ENCODE data around the gene NTN4.
"Not testable (repeated sequence)": the region's sequence is repeated elsewhere in the genome, so short reads cannot be mapped to it uniquely, and the experiment has no call there.

NTN4 gene

DNA sequence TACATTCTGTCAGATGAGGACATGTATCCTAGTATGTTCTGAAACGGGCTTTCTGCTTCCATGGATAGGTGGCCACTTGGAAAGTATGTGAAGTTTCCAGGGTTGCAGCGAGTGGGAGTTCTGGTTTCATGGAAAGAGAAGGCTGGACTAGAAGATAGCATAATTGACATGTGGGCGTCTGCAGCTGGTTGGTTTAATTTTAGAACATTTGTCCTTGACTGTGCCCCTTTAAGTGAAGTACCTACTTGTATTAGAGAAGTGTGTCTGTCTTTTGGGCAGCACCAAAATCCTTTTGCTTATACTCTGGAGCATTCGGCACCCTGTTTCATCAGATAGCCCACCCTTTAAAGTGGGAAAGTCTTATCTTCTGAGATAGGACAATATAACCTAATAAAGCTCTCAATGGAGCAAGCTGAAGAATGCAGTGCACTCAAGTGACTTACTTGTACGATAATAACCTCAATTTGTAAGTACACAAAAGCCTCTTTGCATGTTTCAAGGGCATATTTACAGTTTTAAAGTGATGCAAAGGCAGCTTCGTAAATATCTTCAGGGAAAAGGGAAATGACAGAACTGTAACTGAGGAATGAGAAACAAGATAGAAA, 35.2 kb downstream of the NTN4 start:
- DNase-seq (ENCODE audit: low read depth, low spot score): no peak

DNA sequence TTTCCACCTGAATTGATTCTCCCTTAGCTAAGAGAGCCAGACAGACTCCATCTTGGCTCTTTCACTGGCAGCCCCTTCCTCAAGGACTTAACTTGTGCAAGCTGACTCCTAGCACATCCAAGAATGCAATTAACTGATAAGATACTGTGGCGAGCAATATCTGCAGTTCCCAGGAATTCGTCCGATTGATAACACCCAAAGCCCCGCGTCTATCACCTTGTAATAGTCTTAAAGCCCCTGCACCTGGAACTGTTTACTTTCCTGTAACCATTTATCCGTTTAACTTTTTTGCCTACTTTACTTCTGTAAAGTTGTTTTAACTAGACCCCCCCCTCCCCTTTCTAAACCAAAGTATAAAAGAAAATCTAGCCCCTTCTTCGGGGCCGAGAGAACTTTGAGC, 44.5 kb downstream of the NTN4 start:
- DNase-seq (ENCODE audit: low read depth, low spot score): not testable (repeated sequence)

DNA sequence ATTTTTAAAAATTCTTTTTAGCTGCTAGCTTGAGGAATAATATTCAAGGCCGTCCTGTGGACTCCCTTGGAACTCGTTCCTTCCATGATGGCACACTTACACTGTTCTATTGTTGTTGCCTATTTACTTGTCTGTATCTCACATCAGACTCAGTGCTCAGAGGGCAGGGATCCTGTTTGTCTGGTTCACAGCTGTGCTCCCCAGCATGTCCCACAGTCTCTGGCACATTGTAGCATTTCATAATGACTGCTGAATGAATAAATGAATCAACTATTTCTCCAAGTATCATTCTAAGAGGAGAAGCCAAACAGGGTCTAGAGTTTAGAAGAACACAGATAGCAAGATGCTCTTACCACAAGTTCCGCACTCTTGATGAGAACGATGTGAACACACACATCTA, 48.0 kb downstream of the NTN4 start:
- DNase-seq (ENCODE audit: low read depth, low spot score): no peak

DNA sequence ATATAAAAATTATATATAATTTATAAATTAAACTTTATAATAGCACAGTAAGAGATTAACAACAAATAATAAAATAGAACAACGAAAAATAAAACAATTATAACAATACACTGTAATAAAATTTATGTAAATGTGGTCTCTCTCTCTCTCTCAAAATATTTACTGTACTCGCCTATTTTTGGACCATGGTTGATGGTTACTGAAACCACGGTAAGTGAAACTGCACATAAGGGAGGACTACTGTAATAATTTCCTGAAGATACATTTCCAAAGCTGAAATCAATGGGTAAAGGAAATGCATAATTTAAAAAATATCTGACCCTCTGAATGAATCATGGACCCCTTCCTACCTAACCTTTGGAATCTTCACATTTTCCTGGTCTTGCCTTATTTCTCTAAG, 48.9 kb downstream of the NTN4 start:
- no peak for DNase-seq (ENCODE audit: low read depth, low spot score)

DNA sequence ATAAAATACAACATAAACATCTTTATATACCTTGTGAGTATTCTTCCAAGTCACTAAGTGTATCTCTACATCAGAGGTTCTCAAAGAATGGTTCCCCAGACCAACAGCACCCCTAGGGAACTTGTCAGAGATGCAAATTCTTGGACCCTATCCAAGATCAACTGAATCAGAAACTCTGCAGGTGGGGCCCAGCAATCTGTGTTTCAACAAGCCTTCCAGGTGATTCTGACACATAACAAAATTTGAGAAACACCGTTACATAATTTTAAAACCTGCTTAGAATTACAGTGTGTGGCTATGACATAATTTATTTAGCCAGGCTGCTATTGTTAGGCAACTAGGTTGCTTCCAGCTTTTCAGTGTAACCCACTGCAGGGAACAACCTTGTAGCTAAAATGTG, 49.8 kb downstream of the NTN4 start:
- no peak for DNase-seq (ENCODE audit: low read depth, low spot score)

DNA sequence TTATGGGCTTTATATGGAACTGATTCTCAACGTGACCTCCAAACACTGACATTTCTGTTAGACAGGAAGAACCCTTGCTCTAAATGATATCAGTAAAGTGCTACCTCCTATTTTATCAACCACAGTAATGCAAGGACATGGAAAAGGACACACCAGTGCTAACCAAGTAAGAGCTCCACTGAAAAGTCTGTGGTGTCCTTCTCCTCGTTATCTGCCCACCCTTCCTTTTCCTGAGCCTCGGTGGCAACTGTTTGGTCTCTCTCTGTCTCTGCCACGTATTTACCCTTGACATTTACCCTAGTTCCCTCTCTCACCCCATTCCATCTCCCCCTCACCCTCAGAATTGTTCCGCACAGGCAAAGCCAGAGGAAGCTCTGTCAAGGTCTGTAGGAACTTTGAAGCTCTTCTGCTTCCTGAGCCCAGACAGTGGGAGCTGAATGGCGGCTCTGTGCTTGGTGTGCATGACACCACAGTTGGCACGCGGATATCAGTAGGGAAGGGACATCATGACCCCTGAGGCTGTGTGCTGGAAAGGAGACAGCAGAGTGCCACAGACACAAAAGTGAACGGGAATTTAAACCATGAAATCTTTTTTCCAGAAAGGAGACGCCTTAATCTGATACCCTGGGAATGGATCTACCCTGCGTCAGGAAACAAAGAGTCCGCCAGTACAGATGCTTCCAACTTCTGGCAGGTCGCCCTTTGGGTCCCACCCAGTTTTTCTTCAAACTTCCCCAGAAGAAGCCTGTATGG, 50.8 kb downstream of the NTN4 start:
- DNase-seq (ENCODE audit: low read depth, low spot score): no peak

DNA sequence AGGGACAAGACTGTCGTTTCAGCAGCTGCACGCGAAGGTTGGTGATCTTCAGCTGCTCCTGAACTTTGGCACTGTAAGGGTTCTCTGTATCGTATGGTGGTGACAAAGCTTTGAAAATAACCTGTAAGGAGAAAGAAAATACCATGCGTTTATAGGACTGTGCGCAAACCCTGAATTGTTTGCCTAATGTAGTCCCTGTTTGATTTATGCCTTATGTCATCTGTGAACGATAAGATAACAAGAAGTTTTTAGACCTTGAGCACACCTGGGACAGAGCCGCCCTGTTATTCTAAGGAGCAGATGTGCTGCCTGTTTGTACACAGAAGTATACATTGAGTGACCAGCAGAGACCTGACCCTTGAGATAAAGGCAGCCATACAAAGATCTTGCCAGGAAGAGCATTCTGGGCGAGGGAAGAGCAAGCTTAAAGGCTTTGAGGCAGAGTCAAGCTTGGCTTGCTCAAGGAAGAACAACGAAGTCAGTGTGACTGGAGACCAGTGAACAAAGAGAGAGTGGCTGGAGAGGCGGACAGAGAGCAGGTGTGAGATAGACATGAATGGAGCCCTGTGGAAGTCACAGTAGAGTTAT, 52.4 kb downstream of the NTN4 start:
- no peak for DNase-seq (ENCODE audit: low read depth, low spot score)

DNA sequence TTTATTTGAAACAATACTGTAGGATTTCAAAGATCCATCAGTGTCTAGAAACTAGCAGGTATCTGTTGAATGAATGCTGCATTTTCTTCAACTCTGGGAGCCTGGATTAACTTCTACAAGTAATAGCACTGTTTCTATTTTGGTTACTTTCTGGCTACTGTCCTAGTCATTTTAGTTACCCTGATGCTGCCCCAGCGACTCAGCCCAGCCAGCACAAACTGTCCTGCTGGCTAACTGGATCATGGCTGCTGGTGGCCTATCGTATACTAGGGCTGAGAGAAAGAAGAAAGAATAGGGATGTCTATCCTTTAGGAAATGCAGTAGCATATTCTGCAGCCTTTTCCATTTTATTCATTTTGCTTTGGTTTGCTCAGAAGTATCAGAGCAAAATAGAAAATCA, 53.9 kb downstream of the NTN4 start:
- no peak for DNase-seq (ENCODE audit: low read depth, low spot score)

DNA sequence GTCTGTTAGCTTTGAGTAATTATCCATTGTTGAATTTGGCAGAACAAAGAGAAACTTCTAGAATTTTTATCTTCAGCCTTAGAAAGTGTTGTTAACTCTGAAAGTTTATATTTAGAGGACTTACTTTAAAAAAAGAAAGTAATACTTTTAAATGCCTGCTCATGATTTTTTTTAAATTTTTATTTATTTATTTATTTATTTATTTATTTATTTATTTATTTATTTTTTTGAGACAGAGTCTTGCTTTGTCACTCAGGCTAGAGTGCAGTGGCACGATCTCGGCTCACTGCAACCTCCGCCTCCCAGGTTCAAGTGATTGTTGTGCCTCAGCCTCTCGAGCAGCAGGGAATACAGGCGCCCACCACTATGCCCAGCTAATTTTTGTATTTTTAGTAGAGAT, 54.8 kb downstream of the NTN4 start:
- DNase-seq (ENCODE audit: low read depth, low spot score): not testable (repeated sequence)

DNA sequence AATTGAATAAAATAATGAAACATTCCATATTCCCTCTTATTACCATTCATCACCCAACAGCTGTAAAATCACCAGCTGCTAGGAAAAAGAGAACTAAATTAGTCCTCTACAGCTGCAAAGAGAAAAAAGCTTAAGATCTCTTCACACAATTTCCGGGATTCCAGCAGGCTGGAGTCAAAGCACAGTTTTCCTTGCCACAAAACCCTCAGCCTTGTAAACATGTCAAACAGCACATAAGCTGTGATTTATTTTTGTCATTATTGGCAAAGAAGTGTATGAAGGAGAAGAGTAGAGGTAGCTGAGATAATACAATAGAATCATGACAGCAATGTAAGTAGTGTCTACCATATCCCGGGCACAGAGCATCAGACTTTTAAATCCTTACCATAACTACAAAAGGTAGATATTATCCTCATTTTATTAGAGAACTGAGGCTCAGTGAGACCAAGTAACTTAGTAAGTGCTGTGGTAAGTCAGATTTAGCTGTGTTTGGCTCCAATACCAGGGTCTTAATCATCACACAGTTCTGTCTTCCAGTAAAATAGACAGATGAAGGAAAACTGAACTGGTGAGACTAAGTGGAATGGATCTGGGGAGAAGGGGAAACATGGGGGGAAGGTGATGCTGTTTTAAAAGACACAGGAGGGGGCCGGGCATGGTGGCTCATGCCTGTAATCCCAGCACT, 57.3 kb downstream of the NTN4 start:
- DNase-seq (ENCODE audit: low read depth, low spot score): no peak

DNA sequence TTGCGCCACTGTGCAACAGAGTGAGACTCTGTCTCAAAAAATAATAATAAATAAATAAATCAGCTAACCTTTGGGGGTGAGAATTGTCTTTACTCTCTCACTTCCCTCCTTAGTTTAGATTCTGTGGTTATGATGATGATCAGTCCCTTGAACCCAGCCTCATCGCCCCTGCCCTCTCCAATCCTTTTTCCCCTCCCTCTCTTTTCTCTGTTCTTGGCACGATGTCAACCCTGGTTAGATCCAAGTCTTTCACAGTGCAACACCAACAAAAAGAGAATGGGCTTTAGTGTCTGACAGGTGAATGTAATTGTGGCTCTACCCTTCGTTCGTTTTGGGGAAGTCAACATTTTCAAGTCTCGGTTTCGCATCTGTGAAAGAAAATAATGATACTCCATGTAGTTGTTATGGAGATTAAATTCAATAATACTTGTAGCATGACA, 59.0 kb downstream of the NTN4 start:
- no peak for DNase-seq (ENCODE audit: low read depth, low spot score)

DNA sequence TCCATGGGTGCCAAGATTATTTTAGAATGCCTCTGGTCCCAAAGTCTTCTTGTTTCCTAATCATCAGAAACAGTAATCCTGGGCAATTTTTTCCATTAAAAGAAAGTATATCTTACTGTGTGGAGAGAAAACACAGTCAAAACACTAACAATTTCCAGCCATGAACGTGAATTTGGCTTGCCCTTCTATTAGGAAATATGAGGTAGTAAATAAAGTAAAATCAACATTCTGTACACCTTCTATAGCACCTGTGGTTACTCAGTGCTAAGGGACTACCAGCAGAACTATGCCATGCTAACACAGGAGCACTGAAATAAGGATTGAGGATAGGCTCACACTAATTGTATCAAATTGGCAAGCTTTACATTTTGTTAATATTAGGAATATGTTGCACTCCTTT, 60.1 kb downstream of the NTN4 start:
- no peak for DNase-seq (ENCODE audit: low read depth, low spot score)

DNA sequence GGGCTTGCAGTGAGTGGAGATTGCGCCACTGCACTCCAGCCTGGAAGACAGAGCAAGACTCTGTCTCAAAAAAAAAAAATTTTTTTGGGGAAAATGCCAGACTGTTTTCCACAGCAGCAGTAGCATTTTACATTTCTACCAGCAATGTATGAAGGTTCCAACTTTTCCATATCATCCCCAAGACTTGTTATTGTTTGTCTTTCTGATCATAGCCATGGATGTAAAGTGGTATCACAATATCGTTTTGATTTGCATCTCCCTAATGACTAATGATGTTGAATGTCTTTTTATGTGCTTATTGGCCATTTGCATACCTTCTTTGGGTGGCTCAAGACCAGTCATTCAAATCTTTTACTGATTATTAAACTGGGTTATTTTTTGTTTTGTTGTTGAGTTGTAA, 63.7 kb downstream of the NTN4 start:
- no peak for DNase-seq (ENCODE audit: low read depth, low spot score)

DNA sequence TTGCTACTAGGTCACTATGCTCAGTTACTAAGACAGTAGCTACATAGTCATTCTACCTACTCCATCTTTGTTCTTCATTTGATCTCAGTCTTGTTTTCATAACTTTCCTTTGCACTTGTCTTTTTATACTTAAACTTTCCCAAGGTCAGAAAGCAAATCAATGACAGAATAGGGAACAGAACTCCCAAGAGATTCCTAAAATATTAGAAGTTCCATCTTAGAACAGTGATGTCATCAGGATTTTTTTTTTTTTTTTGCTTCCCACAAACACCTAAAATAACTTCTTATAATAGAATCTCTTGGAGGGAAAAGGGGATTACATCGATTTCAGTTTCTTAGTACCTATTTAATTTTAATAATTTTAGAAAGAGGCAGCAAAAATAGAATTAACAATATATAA, 65.8 kb downstream of the NTN4 start:
- DNase-seq (ENCODE audit: low read depth, low spot score): no peak

DNA sequence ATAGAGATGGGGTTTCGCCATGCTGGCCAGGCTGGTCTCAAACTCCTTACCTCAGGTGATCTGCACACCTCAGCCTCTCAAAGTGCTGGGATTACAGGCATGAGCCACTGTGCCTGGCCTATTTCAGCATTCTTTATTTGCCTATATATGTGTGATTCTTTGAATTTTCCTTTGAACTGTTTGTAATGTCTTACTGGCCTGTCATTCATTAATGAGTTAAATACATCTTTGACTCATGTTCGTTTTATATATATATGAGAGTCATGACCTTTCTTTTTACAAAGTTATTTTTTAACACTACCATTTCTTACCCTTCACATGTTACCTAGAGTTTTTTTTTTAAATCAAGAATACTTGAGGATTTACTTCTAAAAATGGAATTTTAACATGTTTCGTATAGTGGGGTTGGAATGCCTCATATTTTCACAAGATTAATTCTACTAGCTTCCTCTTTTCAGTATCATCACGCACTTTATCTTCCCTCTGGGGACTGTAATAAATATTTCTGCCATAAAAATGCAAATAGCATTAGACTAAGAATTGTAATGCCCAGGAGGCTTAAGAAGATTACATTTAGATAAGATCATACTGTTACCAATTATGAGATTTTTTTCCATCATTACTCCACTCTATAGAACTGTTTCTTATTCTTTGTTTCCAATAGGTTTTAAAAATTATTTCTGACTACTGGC, 66.7 kb downstream of the NTN4 start:
- DNase-seq (ENCODE audit: low read depth, low spot score): no peak

DNA sequence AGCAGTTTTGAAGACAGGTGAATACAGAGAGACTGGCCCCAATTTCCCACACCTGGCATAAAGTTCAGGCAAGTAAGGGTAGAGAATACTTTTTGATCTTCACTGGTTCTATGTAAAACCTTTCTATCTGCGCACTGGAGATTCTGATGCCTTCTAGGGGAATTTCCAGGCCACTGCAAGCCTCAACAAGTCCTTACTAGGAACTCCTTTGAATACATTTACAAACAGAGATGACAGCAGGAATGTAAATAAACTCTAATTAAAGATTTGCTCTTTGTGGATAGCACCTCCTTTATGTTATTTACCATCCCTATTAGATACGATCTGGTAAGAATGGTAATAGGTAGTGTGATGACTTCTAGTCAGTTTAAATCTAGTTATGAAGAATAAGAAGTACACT, 69.2 kb downstream of the NTN4 start:
- no peak for DNase-seq (ENCODE audit: low read depth, low spot score)

DNA sequence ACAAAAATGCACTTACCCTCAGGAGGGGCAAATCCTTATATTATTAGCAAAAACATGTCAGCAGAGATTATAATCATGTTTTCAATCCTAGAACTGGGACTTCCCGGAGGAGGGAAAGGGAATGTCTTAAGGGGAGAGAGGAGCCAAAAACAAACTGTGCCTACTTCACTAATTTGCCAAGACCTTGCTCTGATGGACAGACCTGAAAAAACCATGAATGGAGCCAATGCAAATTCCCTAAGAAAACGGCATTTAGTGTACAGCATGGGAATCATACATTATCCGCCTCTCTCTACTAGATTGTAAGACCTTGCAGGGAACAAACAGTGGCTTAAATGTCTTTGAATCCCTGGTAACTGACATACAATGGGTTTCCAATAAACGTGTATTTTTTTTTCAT, 70.4 kb downstream of the NTN4 start:
- no peak for DNase-seq (ENCODE audit: low read depth, low spot score)

DNA sequence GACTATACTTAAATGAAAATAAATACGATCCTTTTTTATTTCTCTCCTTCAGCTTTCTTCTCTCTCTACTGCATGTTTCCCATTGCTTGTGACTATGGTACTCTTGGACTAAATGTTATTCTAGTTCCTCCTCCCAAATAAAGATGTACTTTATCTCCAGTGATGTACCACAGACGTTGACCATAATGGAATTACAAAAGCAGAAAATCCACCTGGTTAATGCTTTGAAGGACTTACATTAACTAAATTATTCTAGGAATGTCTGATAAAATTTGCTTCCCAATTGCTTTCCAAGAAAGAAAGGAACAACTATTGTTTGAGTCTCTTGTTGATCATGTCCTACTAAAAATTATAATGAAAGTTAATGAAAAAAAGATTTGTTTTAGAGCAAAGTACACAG, 71.8 kb downstream of the NTN4 start:
- DNase-seq (ENCODE audit: low read depth, low spot score): no peak

DNA sequence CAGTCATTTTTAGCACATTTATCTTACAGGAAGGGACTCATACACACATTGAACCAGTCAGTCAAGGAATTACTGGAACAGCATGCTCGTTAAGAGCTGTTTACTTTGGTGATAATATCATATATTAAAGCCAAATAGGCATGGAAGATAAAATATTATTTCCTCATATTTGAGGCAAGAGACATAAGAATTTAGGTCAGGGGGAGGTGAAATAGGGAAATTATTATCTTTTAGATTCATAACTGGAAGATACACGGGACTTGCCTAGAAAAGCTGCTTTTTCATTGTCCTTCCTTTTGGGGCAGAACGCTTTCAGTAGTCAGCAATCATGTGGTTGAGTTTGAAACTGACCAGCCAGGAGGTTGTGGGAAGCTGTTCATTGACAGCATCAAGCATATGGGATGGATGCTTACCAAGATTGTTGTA, 72.5 kb downstream of the NTN4 start:
- no peak for DNase-seq (ENCODE audit: low read depth, low spot score)

DNA sequence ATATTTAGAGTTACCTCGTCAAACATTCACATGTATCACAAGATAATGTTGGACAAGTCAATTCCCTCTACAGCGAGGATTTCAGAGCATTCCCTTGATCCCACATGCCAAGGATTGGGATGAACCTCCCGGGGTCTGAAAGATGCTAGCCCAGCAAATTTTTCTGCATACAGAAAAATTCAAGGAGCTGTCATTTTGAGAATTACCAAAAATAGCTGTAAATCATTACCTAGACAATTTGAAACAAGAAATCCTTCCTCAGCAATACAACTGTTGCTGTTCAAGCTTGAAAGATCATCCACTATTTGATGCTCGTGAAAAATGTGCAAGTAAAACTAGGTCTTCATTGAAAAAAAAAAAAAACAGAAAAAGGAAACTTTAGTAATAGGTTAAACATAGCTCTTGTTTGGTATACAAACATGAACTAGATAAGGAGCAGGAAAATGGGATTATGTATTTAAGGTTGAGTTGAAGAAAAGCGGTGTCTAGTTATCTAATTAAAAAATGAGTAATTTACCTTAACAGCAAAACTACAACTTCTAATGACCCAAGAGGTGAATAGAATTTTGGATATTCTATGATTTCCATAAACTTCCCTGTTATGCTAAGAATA, 73.1 kb downstream of the NTN4 start:
- no peak for DNase-seq (ENCODE audit: low read depth, low spot score)

DNA sequence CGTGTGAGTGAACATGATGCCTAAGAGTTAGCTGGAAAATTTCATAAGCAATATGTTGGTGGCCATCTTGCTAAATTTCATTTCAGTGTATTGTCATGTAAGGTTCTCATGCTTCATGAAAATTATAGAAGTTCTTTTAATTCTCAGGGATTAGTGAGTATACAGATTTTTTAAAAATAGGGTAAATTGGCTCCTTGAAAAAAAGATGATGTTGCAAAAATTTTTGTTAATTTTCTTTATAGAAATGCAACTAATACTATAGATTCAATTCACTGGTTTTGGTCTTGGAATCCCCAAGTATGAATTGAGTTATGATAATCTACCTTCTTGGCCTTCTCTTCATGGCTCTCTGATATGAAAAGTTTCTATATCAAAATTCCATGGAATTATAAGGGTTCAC, 75.4 kb downstream of the NTN4 start:
- DNase-seq (ENCODE audit: low read depth, low spot score): no peak

DNA sequence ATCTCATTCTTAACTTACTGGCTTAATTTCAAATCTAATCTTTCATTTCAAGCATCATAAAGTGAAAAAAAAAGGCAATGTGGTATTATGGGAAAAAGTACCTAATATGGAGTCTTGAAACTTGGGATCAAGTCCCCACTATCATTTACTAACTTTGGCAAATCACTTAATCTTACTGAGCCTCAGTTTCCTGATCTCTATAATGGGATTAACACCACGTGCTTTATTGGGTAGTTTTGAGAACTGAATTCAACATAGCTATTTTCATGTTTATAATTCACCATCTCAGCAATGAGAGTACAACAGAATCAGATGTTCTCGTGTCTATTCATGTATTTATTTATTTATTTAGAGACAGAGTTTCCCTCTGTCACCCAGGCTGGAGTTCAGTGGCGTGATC, 78.3 kb downstream of the NTN4 start:
- no peak for DNase-seq (ENCODE audit: low read depth, low spot score)

All from activated CD4-positive, CD25-positive, alpha-beta regulatory T cell treated with anti-CD3 and anti-CD28 coated beads, Interleukin-2, amount 50 U/mL, for 16 hours (primary cell).